Measurements from ENCODE around the gene ERG.

Gene ERG

DNA sequence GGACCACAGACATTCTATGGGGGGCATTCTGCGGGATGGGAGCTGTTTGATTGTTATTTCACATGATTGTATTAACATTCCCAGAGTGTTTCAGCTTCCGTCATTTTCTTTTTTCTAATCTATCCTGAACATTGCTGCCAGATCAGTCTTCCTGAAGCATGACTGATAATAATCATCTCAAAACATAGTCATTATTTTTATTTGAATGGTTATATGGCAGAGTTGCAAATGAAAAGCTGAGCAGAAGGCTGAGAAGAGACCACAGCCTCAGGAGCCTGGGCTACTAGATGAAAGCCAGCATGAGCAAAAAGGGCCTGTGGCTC lies 109.0 kb downstream of the ERG start:
- no peak for DNase-seq (ENCODE audit: low read depth)

DNA sequence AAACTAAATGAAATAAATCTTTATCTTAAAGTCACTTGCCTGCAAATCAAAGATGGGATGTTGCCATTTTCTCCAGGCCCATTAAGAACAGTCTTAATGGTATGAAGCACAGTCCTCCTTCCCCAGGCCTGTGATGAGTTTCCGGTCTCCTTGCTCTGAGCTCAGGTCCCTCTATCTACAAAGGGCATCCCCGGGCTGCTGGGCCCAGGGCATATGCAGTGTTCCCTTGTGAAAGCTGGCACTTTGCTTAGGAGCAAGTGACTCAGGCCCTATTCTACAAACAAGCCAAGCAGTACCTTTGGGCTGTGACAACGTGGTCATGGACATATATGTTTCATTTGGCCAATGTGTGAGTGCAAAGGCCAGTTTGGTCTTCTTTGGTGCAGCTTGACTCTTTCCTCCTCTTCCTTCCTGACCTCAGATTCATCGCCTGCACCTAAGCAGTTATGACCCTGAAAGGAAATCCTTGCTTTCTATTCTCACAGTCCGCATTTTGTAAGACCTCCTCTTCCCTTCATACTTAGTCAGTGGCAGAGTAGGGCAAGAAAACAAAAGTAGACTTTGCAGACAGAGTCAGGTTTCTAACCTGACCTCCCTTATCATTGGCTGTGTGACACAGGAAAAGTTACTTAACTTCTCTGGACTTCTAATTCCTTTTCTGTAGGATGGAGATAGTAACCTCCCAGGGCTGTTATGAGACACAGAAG lies 109.5 kb downstream of the ERG start:
- no peak for DNase-seq (ENCODE audit: low read depth)

DNA sequence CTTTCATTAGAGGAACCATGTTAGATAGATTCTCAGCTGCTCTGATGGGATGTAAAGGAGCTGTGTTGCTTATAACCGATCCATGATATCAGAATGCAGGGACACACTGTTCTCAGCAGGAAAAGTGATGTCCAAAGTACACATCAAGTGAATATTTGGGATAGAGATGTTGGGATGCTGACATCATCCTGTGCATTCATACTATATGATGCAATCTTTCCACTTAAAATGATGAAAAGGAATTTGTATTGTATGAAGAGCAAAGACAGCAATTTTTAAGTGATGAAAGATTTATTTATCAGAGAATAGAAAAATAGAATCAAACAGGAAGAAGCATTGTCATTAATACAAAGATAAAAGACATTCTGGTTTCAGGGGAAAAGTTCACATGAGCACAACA lies 110.1 kb downstream of the ERG start:
- DNase-seq (ENCODE audit: low read depth), result no peak

DNA sequence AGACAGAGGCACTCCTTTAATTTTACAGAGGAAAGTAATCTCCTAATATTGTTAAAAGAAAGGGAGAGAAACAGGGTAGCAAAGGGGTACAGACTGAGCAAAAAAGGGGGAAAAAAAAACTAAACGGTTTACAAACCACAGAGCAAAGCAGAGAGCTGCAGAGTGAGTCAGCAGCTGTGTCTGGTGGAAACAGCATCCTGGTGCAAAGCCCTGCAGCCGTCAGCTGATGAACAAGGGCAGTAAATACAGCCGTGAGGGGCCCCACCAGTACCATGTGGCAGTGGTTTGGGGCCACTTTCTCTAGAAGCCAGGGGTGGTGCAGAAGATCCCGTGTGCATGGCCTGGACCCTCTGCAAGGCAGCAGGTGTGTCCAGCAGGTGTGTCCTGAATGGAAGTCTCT lies 111.3 kb downstream of the ERG start:
- DNase-seq (ENCODE audit: low read depth), result no peak

DNA sequence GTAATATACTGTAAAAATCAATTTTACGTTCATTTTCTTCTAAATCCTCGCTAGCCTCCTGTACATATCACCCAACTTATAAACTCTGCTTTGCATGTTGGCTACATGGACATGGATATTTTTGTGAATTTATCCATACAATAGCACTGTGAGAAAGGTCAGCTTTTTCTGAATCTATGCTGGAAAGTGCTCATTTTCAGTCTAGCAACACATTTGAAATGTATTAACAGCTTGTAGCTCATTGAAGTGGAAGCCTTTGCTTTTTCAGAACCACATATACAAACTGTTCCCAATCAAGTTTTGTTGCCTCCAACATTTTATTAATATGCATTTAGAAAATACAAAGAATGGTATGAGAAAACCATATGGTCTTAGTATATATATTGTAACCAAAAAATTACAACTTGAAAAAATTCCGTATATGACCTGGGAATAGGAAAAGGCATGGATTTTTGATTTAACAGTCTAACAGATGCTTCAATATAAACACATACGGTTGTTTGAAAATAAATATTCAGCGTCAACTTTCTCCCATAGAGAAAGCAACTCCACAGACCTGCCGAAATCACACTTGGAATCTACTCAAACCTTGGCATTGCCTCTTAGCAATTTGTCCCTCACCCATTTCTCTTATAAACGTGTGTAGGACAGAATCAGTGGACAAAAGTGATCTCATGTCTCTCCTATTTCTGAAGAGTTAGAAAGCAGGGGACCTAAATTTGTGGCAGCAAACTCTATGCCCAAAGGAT lies 112.7 kb downstream of the ERG start:
- DNase-seq (ENCODE audit: low read depth), result no peak

DNA sequence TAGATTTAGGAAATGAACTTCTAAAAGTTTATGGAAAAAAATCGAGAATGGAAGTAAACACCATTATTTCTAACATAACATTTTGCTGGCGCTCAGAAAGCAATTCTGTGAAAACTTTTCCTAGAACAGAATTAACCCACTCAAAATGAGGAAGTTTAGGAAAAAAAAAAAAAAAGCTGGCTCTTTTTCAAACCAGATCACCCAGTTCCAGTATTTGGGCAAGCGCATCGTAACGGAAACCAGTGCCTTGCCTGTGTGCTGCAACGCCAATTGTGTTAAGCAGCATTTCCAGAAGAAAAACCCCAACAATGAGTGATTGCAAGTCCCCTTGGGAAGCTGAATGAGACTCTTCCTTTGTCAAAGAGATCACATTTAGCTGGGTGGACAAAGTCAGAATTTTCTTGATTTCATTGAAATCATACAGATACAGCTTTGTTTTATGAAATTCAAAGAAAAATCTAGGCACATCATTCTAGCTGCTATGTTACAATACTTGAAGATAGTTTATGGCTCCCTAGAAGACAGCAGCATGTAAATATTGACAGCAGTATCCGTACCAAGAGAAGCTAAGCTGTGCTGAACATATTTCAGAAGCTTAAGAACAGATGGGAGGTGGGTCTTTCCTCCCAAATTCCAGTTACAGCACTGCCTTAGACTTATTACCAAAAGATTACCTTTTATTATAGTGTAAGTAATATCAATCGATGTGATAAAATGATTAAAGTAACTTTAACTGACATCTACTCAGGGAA lies 113.4 kb downstream of the ERG start:
- DNase-seq (ENCODE audit: low read depth), result no peak

DNA sequence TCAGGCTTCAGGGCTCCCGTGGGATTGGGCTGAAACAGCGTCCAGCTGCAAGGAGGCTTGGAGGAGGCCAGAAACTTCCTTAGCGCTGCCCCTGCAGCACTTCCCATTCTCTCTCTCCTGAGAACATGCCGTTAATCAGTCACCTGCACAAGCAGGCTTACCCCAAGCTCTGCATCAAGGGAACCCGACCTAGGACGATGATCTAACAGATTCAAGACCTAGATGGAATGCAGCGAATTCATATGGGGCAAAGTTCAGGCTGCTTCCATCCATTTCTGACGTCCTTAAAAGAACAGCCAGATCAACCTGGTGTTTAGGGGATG lies 114.1 kb downstream of the ERG start:
- no peak for DNase-seq (ENCODE audit: low read depth)

DNA sequence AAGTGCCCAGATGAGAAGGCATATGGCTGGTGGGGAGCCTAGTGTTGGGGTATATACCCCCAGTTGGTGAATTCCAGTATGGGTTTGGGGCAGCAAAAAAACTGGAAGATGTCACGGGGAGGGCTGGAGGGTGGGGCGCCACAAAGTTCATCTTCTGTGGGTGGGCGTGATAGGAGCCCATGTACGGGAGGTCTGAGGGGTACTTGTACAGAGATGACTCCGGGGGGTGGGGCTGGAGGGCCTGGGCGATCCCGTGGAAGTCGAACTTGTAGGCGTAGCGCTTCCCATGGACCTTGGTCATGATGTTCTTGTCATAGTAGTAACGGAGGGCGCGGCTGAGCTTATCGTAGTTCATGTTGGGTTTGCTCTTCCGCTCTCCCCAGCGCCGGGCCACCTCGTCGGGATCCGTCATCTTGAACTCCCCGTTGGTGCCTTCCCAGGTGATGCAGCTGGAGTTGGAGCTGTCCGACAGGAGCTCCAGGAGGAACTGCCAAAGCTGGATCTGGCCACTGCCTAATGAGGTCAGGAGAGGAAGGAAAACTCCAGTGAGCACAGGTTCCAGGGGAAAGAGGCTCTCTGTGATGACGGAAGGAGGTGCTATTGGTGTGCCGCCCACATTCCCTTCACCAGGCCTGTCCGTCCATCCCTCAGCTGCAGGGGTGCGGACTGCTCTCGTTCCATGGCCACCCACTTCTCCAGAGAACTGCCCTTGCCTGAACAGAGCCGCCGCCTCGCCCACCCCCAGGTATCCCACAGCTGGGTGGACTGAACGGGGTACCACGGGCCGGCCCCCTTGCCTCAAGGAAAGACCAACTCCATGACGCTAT lies 114.7 kb downstream of the ERG start:
- DNase-seq (ENCODE audit: low read depth), result no peak

DNA sequence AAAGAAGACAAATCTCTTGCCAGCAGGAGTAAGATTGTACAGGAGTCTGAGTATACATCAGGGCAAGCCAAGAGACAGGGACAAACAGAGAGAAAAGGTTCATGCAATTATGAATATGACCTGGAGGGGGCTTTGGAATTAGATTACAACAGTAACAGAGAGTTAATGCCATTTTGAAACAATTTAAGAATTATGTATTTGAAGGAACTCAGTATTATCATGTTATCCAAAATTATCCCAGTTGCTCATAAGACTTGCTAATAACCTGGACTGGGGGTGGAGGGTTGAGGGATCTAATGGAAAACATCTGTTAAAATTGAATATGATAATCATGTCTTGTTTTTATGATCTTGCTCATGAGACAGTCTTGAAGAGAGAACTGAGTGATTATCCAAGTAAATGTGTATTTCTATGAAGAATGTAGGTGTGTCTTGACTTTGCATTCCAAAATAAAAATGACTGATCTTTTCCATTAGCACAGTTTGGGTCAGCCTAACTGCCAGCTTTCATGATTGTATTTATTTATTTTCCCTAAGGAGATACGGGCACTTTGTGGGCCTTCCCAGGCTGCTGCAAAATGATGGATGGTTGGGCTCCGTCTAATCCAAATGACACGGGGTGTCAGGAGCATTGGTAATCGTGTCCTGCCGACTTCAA lies 117.7 kb downstream of the ERG start:
- DNase-seq (ENCODE audit: low read depth), result no peak

DNA sequence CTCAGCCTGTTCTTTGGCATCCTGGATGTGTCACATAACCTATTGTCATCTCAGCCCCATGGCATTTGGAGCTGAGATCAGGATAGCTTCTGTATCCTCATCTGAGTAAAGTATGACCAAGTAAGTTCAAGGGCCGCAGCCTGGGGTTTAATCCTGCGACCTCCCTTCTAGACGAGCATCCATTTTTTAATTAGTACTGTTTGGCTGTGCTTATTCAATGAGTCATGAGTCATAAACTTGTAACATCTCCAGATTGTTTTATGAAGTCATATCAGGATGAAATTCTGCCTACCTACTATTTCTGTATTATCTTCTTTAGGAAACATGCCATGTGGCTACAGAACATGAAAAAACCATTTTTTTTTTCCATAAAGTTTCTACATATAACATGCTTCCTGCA lies 119.1 kb downstream of the ERG start:
- no peak for DNase-seq (ENCODE audit: low read depth)

DNA sequence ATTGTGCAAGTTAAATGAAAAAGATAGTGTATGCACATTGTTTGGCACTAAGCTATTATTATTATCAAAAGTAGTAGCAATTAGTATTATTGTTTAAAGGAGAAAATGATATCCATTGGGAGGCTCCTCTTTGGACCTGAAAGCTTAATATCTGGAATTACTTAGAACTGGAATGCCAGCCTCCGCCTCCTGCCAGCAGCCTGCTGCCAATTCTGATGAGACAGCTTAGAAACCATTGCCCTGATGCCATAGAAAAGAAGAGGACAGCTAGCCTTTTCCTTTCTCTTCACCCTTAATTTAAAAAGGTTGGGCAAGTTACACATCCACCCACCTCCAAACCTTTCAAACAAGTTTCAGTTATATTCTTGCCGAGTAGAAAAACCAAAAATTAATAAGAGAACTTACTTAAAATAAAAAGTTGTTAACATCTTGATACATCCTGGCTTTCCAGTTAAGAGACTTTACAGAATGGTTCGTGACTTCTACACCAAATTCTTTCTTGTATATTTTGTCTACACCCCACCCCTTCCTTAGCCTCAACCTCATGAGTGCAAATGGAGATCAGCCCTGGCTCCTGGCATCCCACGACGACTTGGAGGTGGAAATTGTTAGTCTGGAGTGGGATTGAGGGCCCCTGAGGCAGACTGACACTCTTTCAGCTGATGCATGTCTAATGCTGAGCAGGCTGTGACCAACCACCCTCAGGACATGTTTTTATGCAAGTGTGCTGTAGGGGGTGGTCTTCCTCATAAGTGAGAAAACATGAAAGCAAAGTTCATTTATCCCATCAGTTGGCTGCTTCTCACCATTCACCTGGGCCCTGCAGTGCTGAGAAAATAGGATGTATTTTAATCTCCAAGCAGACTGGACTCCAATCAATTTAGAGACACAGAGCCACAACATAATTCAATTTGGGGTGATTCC lies 120.8 kb downstream of the ERG start:
- DNase-seq (ENCODE audit: low read depth), result no peak

DNA sequence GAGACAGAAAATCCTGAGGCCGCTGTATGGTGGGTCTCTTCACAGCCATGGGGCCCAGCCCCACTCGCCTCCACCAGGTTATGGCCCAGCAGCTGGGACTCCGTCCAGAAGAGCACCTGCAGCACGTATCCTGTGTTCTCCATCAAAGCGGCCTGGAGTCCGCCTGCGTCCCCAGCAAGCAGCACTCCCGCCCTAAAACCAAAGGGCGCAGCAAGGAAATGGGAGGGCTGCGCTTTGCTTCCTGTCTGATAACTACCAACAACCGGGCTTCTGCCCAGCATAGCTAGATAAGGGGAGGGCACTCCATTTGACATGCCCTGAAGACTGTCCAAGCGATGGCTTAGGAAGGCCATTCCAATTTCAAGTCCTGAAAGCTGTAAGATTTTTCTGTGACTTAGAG lies 121.6 kb downstream of the ERG start:
- DNase-seq (ENCODE audit: low read depth), result no peak

DNA sequence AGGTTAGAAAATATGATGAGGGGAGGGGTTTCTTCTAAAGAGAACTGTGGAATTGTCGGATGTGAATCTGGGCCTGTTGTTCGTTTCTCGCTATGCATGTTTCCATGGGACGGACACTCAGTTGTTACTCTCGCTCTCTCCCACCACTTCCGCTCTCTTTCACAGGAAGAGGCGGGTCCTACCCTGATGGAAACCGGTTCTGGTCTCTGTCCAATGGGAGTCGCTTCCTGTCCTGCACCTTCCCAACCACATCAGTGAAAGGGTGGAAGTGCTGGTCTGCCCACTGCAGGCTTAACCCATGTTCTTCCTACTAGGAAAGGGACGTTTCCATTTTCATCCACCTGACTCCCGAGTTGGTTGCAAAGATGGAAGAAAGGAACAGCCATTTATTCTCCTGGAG lies 122.0 kb downstream of the ERG start:
- DNase-seq (ENCODE audit: low read depth), result no peak

DNA sequence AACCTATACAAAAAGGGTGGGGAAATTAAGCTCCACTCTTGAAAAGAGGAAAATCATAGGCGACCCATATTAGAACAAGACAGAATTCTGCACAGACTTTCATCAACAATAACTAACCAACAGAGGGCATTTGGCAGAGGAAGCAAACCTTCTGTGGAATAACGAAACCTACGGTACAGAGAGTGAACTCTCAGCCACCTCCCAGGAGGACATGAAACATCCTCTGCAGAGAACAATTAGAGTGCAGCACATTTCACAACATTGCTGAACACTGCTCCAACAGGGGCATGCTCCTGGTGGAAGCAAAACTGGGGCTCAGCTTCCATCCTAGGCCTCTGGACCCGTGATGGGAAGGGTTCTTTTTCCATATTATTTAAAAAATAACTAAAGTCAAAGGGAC lies 130.6 kb downstream of the ERG start:
- DNase-seq (ENCODE audit: low read depth), result no peak

DNA sequence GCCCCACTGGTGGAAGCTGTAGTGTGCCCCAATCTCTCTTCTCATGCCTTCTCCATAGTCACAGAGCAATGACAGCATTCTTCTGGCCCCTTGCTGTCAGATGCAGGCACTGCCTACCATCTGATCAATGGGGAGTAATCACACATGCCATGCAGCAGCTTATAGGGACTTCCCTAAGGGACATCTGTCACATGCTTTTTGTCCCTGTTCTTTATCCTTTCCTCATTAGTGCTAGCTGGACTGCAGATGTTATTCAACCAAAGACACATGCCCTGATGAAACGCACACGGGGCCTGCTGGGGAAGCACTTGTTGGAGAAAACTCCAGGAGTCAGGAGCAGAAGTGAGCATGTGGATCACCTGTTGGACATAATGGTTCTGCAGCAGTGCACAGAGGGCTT lies 132.8 kb downstream of the ERG start:
- DNase-seq (ENCODE audit: low read depth), result no peak

DNA sequence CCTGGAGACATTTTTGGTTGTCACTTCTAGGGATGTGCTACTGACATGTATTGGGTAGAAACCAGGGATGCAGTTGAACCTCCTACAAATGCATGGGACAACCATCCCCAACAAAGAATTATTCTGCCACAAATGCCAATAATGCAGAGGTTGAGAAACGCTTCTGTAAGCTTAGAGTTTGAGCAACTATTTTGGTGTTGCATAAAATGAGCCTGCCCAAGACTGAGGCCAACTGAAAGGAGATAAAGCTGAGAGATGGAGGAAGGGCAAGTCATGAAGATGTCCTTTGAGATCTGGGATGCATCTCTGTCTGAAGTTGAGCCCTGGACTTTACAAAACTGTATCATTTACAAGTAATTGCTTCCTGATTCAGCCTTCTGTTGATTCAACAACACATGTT lies 134.6 kb downstream of the ERG start:
- DNase-seq (ENCODE audit: low read depth), result no peak

DNA sequence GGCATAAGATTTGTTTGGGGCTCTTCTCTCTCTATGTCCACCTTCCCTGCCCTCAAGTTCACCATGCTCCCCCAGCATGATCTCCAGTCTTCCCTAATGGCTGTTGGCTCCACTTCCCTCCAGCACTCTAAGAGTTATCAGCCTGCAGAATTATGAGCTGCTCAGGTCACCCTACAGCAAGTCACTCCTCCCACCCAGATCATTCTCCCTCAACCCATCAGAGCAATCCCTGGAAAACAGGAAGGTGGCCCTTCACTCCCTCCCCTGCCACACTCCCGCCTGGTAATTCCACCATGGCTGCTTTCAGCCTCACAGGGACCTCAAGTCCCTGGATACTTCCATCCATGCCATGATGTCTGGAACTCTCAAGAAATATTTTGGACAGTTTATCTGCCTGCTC lies 137.0 kb downstream of the ERG start:
- no peak for DNase-seq (ENCODE audit: low read depth)

DNA sequence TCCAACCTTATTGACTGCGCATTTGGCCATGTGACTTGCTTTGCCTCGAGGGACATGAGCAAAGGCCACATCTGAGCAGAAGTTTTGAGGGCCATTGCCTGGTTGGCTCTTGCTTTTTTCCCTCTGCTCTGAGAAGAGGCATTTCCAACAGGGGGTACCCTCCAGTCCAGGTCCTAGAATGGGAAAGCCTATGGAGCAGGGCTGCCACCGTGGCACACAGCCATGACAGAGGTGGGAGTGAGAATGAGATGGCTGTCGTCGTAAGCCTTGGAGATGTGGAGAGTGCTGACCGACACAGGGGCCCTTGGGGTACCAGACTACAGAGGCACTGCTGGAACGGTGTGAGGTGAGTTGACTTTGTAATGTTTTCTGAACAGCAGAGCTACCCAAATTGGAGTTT lies 138.4 kb downstream of the ERG start:
- no peak for DNase-seq (ENCODE audit: low read depth)

DNA sequence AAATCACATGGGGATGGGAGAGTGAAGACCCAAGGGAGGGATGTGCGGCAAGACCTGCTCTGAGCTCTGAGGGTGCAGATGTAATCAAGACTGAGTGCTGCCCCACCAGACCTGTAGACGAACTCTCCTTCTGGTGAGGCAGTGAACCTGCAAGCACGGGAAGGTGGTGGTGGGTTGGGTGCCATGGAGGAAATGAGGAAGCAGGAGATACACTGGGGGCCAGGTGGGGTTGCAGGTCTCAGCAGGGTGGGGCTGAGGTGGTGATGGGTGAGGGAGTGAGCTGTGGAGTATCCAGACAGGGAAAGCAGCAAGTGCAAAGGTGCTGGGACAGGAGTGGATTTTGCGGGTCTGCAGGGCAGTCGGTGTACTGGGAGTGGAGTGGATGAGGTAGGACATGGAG lies 139.2 kb downstream of the ERG start:
- no peak for DNase-seq (ENCODE audit: low read depth)

DNA sequence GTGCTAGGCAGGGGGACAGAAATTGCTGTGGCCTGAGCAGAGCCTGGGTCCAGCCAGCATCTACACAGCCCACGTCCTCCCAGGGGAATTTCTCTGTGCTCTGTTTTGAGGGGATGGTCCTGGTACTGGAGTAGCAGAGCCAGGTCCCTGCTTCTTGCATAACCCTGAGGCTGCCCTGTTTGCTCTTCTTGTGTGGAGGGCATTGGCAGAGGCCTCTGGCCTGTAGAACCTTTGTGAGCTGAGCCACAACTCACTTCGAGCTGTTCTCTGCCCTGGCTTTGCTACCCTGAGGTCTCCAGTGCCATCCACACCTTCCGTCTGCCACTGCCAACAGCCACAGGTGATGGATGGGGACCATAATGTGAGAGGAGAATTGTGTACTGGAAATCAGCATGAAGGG lies 139.6 kb downstream of the ERG start:
- DNase-seq (ENCODE audit: low read depth), result no peak

DNA sequence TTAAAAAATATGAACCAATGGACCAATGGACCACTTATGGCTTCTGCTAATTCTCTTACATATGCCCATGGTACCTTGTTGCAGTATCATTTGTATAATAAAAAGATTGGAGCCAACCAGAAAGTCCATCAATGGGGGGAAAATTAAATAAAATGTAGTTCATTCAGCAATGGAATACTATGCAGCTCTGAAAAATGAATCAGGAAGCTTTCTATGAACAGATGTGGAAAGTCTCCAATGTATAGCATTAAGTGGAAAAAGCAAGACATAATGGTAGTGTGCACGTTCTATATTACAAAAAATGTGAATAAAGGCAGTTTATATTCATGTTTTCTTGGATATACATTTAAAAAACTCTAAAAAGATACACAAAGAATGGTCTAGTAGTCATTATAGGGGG lies 140.2 kb downstream of the ERG start:
- no peak for DNase-seq (ENCODE audit: low read depth)

Measured in HS-5 (cell line).